OCI-LY3 (cell line): ENCODE measurements around the gene GRM4.

Source experiments
- H2AFZ ChIP-seq: fragments of 200-600, 300-600 bp; shearing (Covaris generic); 2 replicates; pipeline ENCODE4 v1.6.0; 2014; ENCODE audit warnings: antibody characterized with exemption, low read depth, low read length
- H3K27ac ChIP-seq: fragments of 200-600, 300-600 bp; sonication (generic); 2 replicates; pipeline ENCODE4 v1.5.1; 2014; ENCODE audit warnings: mild to moderate bottlenecking, low read length, moderate library complexity, mixed read lengths
- H3K27me3 ChIP-seq: fragments of 200-600, 300-600 bp; sonication (generic); 2 replicates; pipeline ENCODE4 v1.6.1; 2014; ENCODE audit warnings: low read depth, low read length, mixed read lengths
- H3K36me3 ChIP-seq: fragments of 200-600, 300-600 bp; sonication (generic); replicated peaks from 2 replicates; pipeline ENCODE3; 2014; ENCODE audit warnings: low read depth, low read length, mixed read lengths
- H3K4me1 ChIP-seq: fragments of 300-600, 200-600 bp; sonication (generic); 2 replicates; pipeline ENCODE4 v1.6.1; 2014; ENCODE audit warnings: low read length, mixed read lengths
- H3K4me2 ChIP-seq: fragments of 200-600, 300-600 bp; sonication (generic); 2 replicates; pipeline ENCODE4 v1.6.1; 2014; ENCODE audit warnings: low read length, mixed read lengths
- H3K4me3 ChIP-seq: fragments of 300-600, 200-600 bp; sonication (generic); 2 replicates; pipeline ENCODE4 v1.5.1; 2014; ENCODE audit warnings: antibody characterized with exemption, mild to moderate bottlenecking, low read length, moderate library complexity
- H3K79me2 ChIP-seq: fragments of 300-600, 200-600 bp; shearing (Covaris generic); 2 replicates; pipeline ENCODE4 v1.6.1; 2014; ENCODE audit warnings: mild to moderate bottlenecking, low read length, mixed read lengths
- H3K9ac ChIP-seq: fragments of 300-600, 200-600 bp; shearing (Covaris generic); 2 replicates; pipeline ENCODE4 v1.6.0; 2014; ENCODE audit warnings: mild to moderate bottlenecking, low read length, moderate library complexity
- H3K9me3 ChIP-seq: fragments of 200-600, 300-600 bp; shearing (Covaris generic); 2 replicates; pipeline ENCODE4 v1.6.1; 2014; ENCODE audit warnings: low read length, mixed read lengths; ENCODE audit not compliant: insufficient read depth
- H4K20me1 ChIP-seq: fragments of 200-600, 300-600 bp; sonication (generic); 2 replicates; pipeline ENCODE4 v1.6.1; 2016; ENCODE audit warnings: low read length, mixed read lengths; ENCODE audit not compliant: insufficient read depth
- CTCF ChIP-seq: fragments of 200-600, 300-600 bp; sonication (generic); IDR thresholded peaks from 2 replicates; pipeline ENCODE4 v1.5.1; 2014; ENCODE audit warnings: antibody characterized with exemption, low read length, low read depth
- EZH2phosphoT487 ChIP-seq: fragments of 200-600 bp; shearing (Covaris generic); IDR thresholded peaks from 2 replicates; pipeline ENCODE4 v1.6.1; 2018; ENCODE audit warnings: antibody characterized with exemption, mixed run types, low read depth

The GRM4 gene

GRCh38 chr6:34057191-34057590, 88.7 kb downstream of the GRM4 start:
- no peaks in the 10 kb centered on the region for H3K27me3 ChIP-seq
- H3K9ac ChIP-seq, result no peak overlapping the region

GRCh38 chr6:34056305-34057108, 89.4 kb downstream of the GRM4 start:
- Histone ChIP-seq H2AFZ (no peak overlapping the region), H3K9ac (no peak overlapping the region), H3K27me3 (no peaks in the 10 kb centered on the region), H3K79me2 (no peaks in the 10 kb centered on the region), H3K4me1 (peaks cover 7% of the 10 kb centered on the region), H3K27ac (no peak overlapping the region), H3K4me3 (no peak overlapping the region), H3K9me3 (no peaks in the 10 kb centered on the region), H3K4me2 (no peak overlapping the region), H4K20me1 (no peaks in the 10 kb centered on the region), H3K36me3 (no peaks in the 10 kb centered on the region)
- no peak for TF ChIP-seq EZH2phosphoT487
- no peak for TF ChIP-seq CTCF

More at GRCh38 chr6:34057191-34057590, 88.7 kb downstream of the GRM4 start:
- H3K36me3 ChIP-seq, result no peaks in the 10 kb centered on the region
- H4K20me1 ChIP-seq, result no peaks in the 10 kb centered on the region
- no peak overlapping the region for H3K27ac ChIP-seq
- H3K4me2 ChIP-seq, result no peak overlapping the region
- H3K4me3 ChIP-seq, result no peak overlapping the region
- TF ChIP-seq EZH2phosphoT487 (no peak), CTCF (no peak)
- no peaks in the 10 kb centered on the region for H3K9me3 ChIP-seq
- H3K79me2 ChIP-seq, result no peaks in the 10 kb centered on the region
- no peak overlapping the region for H2AFZ ChIP-seq
- peaks cover 7% of the 10 kb centered on the region for H3K4me1 ChIP-seq

GRCh38 chr6:34055223-34055933, 90.5 kb downstream of the GRM4 start:
- Histone ChIP-seq H2AFZ (no peak overlapping the region), H3K9ac (no peak overlapping the region), H3K9me3 (no peaks in the 10 kb centered on the region), H3K36me3 (no peaks in the 10 kb centered on the region), H3K27me3 (no peaks in the 10 kb centered on the region), H3K79me2 (no peaks in the 10 kb centered on the region), H3K4me1 (peaks cover 7% of the 10 kb centered on the region), H4K20me1 (no peaks in the 10 kb centered on the region), H3K4me2 (peak overlapping the region; percentile 26), H3K27ac (no peak overlapping the region), H3K4me3 (no peak overlapping the region)
- peak; percentile 73 for TF ChIP-seq CTCF
- TF ChIP-seq EZH2phosphoT487, result no peak

GRCh38 chr6:34053721-34054120, 92.2 kb downstream of the GRM4 start:
- Histone ChIP-seq H3K4me1 (peaks cover 7% of the 10 kb centered on the region), H3K27ac (no peak overlapping the region), H3K79me2 (no peaks in the 10 kb centered on the region), H3K36me3 (no peaks in the 10 kb centered on the region), H3K9me3 (no peaks in the 10 kb centered on the region), H4K20me1 (no peaks in the 10 kb centered on the region), H3K4me2 (no peak overlapping the region), H2AFZ (no peak overlapping the region), H3K27me3 (no peaks in the 10 kb centered on the region), H3K9ac (no peak overlapping the region), H3K4me3 (no peak overlapping the region)
- TF ChIP-seq CTCF (no peak), EZH2phosphoT487 (no peak)
